GM23338 (cell line): ENCODE measurements around the gene VPS37B. TPM values are rescaled to one million over a fixed set of nuclear protein-coding genes. Genes with fewer than 3 reads are reported as not detected.

Experiments
- ATAC-seq: fragments of 200-7000 bp; cut with Tn5 transposase; 3 replicates; pipeline ENCODE4 v1.9.1; 2020
- DNase-seq: peaks from one replicate; pipeline ENCODE4 v3.0.0-alpha.2; 2015; ENCODE audit warnings: low spot score
- H2AFZ ChIP-seq: fragments of 200-600 bp; sonication (generic); 2 replicates; pipeline ENCODE4 v1.8.0; 2016; ENCODE audit warnings: antibody characterized with exemption, mild to moderate bottlenecking, moderate library complexity
- H3F3A ChIP-seq: fragments of 200-600 bp; sonication (generic); replicated peaks from 2 replicates; pipeline ENCODE4 v1.8.0; 2017; ENCODE audit warnings: antibody characterized with exemption, mixed run types, low read depth
- H3K27ac ChIP-seq: fragments of 200-600 bp; sonication (generic); 2 replicates; pipeline ENCODE4 v1.6.1; 2016; ENCODE audit warnings: low read depth
- H3K27me3 ChIP-seq: fragments of 200-600 bp; sonication (generic); 2 replicates; pipeline ENCODE4 v1.8.0; 2016; ENCODE audit warnings: mild to moderate bottlenecking, mixed run types, moderate library complexity; ENCODE audit not compliant: insufficient read depth
- H3K36me3 ChIP-seq: fragments of 200-600 bp; sonication (generic); 2 replicates; pipeline ENCODE4 v1.8.0; 2016; ENCODE audit warnings: mild to moderate bottlenecking; ENCODE audit not compliant: insufficient read depth
- H3K4me1 ChIP-seq: fragments of 200-600 bp; sonication (generic); 2 replicates; pipeline ENCODE4 v1.8.0; 2016; ENCODE audit warnings: mild to moderate bottlenecking, moderate library complexity; ENCODE audit not compliant: insufficient read depth
- H3K4me2 ChIP-seq: fragments of 200-600 bp; sonication (generic); 2 replicates; pipeline ENCODE4 v1.7.1; 2017; ENCODE audit warnings: mixed run types
- H3K4me3 ChIP-seq: fragments of 200-600 bp; sonication (generic); 2 replicates; pipeline ENCODE4 v1.6.1; 2016; ENCODE audit warnings: mixed run types
- H3K79me2 ChIP-seq: fragments of 200-600 bp; sonication (generic); replicated peaks from 2 replicates; pipeline ENCODE4 v1.8.0; 2017; ENCODE audit warnings: mild to moderate bottlenecking; ENCODE audit not compliant: insufficient read depth
- H3K9me2 ChIP-seq: fragments of 200-600 bp; sonication (generic); 2 replicates; pipeline ENCODE4 v1.8.0; 2017; ENCODE audit not compliant: insufficient read depth
- H4K20me1 ChIP-seq: fragments of 200-600 bp; sonication (generic); replicated peaks from 2 replicates; pipeline ENCODE4 v1.8.0; 2017; ENCODE audit warnings: mild to moderate bottlenecking; ENCODE audit not compliant: insufficient read depth
- H3K27ac Mint-ChIP-seq: 2 replicates; pipeline ENCODE4 v1.8.0; 2020; ENCODE audit warnings: inconsistent platforms, mild to moderate bottlenecking, moderate library complexity, mixed read lengths
- H3K27me3 Mint-ChIP-seq: 3 replicates; pipeline ENCODE4 v1.8.0; 2022; ENCODE audit warnings: low read depth, mild to moderate bottlenecking, moderate library complexity, mixed read lengths, inconsistent platforms; ENCODE audit not compliant: insufficient read depth, poor library complexity
- H3K36me3 Mint-ChIP-seq: 3 replicates; pipeline ENCODE4 v1.8.0; 2021; ENCODE audit warnings: low read depth, mild to moderate bottlenecking, inconsistent platforms, moderate library complexity, mixed read lengths
- H3K4me1 Mint-ChIP-seq: 3 replicates; pipeline ENCODE4 v1.8.0; 2020; ENCODE audit warnings: mild to moderate bottlenecking, inconsistent platforms, mixed read lengths
- H3K4me3 Mint-ChIP-seq: 3 replicates; pipeline ENCODE4 v1.8.0; 2021; ENCODE audit warnings: moderate library complexity, mild to moderate bottlenecking, inconsistent platforms, mixed read lengths
- H3K9me3 Mint-ChIP-seq: 3 replicates; pipeline ENCODE4 v1.8.0; 2020; ENCODE audit warnings: moderate library complexity, mild to moderate bottlenecking, inconsistent platforms, mixed read lengths
- EZH2 ChIP-seq: fragments of 200-600 bp; sonication (generic); IDR thresholded peaks from one replicate; pipeline ENCODE4 v1.8.0; 2017; ENCODE audit warnings: antibody characterized with exemption, mild to moderate bottlenecking, low read depth; ENCODE audit not compliant: unreplicated experiment
- EZH2phosphoT487 ChIP-seq: fragments of 200-600 bp; sonication (generic); IDR thresholded peaks from one replicate; pipeline ENCODE4 v1.8.1; 2018; ENCODE audit warnings: antibody characterized with exemption; ENCODE audit not compliant: unreplicated experiment
- JUNB ChIP-seq: IDR thresholded peaks from one replicate; pipeline ENCODE4 v1.6.1; 2016; ENCODE audit warnings: antibody characterized with exemption; ENCODE audit not compliant: unreplicated experiment
- NANOG ChIP-seq: IDR thresholded peaks from 2 replicates; pipeline ENCODE4 v1.6.1; 2016; ENCODE audit warnings: antibody characterized with exemption, borderline replicate concordance
- POLR2AphosphoS5 ChIP-seq: IDR thresholded peaks from 2 replicates; pipeline ENCODE4 v1.6.1; 2016; ENCODE audit warnings: antibody characterized with exemption, low read depth
- STAT1 ChIP-seq: IDR thresholded peaks from one replicate; pipeline ENCODE4 v1.6.1; 2016; ENCODE audit warnings: antibody characterized with exemption; ENCODE audit not compliant: unreplicated experiment
- ZNF114 ChIP-seq: fragments of 250-450 bp; sonication (Bioruptor Pico); IDR thresholded peaks from 2 replicates; pipeline ENCODE4 v1.5.0; 2020; ENCODE audit warnings: mild to moderate bottlenecking, moderate library complexity
- ZNF331 ChIP-seq: fragments of 250-450 bp; sonication (Bioruptor Pico); IDR thresholded peaks from 2 replicates; pipeline ENCODE4 v1.5.0; 2020; ENCODE audit warnings: low read depth, mild to moderate bottlenecking, moderate library complexity
- polyA plus RNA-seq: library from polyadenylated mRNA; unstranded; fragments of >200 nt; fragmentation: Nextera tagmentation; extraction: Ambion mirVana; gene quantifications from 2 replicates; pipeline ENCODE4 v1.2.1, GENCODE V29; 2016
- total RNA-seq: library from RNA; depleted of rRNA; stranded (reverse); fragments of >200 nt; shearing (Covaris generic); gene quantifications from 2 replicates; pipeline ENCODE4 v1.2.3, GENCODE V29; 2014
- TF ChIP-seq, protein P1 (sequence below): IDR thresholded peaks from one replicate; pipeline ENCODE4 v1.6.1; 2018; ENCODE audit warnings: antibody characterized with exemption; ENCODE audit not compliant: unreplicated experiment
- TF ChIP-seq, protein P2 (sequence below), 2 experiments: fragments of 200-600 bp in 1 of 2; sonication (generic) in 1 of 2; conservative IDR thresholded peaks; 2 replicates each; pipeline versions ENCODE4 v1.5.1 to v1.6.1; 2016 to 2017; ENCODE audit warnings: antibody characterized with exemption in 2 of 2, low read depth in 2 of 2, mild to moderate bottlenecking in 2 of 2, moderate library complexity in 1 of 2

The VPS37B gene
- total and polyA plus RNA-seq, 2 experiments from 2014 or later: 6.7 to 10.9 TPM

DNA sequence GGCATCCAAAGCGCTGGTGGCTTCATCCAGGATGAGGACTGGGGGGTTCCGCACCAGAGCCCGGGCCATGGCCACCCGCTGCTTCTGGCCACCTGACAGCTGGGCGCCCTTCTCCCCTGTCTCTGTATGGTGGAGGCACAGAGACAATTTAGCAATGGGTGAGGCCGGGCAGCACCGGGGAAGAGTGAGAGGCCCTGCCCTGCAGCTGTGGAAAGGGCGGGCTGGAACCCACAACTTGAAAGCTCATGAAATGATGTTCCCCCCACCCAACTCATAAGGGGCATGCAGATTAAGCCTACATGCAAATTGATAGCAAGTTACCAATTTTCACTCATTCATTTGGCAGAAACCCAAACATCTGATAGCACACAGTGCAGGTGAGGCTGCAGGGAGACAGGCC is 36.3 kb upstream of the VPS37B start (continued):
- TF ChIP-seq NANOG (no peak), JUNB (no peak), STAT1 (no peak), ZNF331 (CRISPR knock-in tag) (no peak)
- TF ChIP-seq, protein P1, sequence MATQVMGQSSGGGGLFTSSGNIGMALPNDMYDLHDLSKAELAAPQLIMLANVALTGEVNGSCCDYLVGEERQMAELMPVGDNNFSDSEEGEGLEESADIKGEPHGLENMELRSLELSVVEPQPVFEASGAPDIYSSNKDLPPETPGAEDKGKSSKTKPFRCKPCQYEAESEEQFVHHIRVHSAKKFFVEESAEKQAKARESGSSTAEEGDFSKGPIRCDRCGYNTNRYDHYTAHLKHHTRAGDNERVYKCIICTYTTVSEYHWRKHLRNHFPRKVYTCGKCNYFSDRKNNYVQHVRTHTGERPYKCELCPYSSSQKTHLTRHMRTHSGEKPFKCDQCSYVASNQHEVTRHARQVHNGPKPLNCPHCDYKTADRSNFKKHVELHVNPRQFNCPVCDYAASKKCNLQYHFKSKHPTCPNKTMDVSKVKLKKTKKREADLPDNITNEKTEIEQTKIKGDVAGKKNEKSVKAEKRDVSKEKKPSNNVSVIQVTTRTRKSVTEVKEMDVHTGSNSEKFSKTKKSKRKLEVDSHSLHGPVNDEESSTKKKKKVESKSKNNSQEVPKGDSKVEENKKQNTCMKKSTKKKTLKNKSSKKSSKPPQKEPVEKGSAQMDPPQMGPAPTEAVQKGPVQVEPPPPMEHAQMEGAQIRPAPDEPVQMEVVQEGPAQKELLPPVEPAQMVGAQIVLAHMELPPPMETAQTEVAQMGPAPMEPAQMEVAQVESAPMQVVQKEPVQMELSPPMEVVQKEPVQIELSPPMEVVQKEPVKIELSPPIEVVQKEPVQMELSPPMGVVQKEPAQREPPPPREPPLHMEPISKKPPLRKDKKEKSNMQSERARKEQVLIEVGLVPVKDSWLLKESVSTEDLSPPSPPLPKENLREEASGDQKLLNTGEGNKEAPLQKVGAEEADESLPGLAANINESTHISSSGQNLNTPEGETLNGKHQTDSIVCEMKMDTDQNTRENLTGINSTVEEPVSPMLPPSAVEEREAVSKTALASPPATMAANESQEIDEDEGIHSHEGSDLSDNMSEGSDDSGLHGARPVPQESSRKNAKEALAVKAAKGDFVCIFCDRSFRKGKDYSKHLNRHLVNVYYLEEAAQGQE: no peak

DNA sequence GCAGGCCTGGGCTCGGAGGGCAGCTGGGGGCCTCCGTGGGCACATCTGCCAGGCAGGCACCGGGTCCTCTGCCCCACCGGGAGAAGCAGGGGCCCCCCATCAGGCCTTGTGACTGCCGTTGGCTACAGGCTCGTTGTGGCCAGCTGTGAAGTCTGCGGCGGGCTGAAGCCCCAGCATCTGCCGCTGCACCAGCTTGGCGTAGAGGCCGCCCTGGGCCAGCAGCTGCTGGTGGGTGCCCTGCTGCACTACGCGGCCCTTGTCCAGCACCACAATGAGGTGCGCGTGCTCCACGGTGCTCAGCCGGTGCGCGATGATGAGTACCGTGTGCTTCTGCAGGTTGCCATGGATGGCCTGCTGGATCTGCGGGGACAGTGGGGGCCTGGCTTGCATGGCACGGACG is 33.9 kb upstream of the VPS37B start:
- no peaks in the 10 kb centered on the region for H3K79me2 ChIP-seq
- H3K27ac ChIP-seq: no peak overlapping the region
- Mint-ChIP-seq H3K9me3 (no peaks in the 10 kb centered on the region), H3K4me3 (no peak overlapping the region), H3K4me1 (no peaks in the 10 kb centered on the region; the same call in 2 of the 3 replicates), H3K36me3 (no peaks in the 10 kb centered on the region), H3K27ac (no peak overlapping the region), H3K27me3 (peaks cover 7% of the 10 kb centered on the region)
- H3K4me2 ChIP-seq: no peak overlapping the region
- H3K36me3 ChIP-seq: no peaks in the 10 kb centered on the region
- no peaks in the 10 kb centered on the region; the same call in 1 of the 2 replicates for H4K20me1 ChIP-seq
- H3K4me3 ChIP-seq: no peak overlapping the region
- TF ChIP-seq EZH2: no peak
- no peak for TF ChIP-seq ZNF114 (CRISPR knock-in tag)
- TF ChIP-seq STAT1: no peak
- TF ChIP-seq, protein P2, sequence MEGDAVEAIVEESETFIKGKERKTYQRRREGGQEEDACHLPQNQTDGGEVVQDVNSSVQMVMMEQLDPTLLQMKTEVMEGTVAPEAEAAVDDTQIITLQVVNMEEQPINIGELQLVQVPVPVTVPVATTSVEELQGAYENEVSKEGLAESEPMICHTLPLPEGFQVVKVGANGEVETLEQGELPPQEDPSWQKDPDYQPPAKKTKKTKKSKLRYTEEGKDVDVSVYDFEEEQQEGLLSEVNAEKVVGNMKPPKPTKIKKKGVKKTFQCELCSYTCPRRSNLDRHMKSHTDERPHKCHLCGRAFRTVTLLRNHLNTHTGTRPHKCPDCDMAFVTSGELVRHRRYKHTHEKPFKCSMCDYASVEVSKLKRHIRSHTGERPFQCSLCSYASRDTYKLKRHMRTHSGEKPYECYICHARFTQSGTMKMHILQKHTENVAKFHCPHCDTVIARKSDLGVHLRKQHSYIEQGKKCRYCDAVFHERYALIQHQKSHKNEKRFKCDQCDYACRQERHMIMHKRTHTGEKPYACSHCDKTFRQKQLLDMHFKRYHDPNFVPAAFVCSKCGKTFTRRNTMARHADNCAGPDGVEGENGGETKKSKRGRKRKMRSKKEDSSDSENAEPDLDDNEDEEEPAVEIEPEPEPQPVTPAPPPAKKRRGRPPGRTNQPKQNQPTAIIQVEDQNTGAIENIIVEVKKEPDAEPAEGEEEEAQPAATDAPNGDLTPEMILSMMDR (conservative IDR thresholded peaks at IDR 0.05; ENCODE audit: low read depth in 2 of 2): no peak
- no peaks in the 10 kb centered on the region for H3F3A ChIP-seq
- H2AFZ ChIP-seq: no peak overlapping the region
- DNase-seq (no peak), ATAC-seq (no peak)
- H3K9me2 ChIP-seq: no peaks in the 10 kb centered on the region
- H3K27me3 ChIP-seq: no peaks in the 10 kb centered on the region
- no peaks in the 10 kb centered on the region for H3K4me1 ChIP-seq

DNA sequence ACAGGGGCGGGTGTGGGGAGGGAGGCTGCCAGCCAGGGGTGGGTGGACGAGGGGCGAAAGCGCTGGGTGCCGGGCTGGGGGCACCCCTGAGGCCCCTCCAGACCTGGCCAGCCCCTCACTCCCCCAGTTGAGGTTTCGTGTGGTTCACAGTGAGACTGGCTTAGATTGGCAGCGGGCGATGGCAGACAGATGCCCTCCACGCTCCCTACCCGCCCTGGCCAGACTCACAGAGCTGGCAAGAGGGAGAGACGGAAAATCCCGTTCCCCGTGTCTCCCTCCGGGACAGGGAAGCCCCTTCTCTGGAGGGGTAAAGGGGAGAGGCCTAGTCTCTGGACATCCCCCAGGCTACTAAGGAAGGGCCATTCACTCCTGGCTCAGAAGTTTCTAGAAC is 33.2 kb upstream of the VPS37B start:
- H3K4me3 Mint-ChIP-seq: no peak overlapping the region
- Histone ChIP-seq H2AFZ (no peak overlapping the region), H3K36me3 (no peaks in the 10 kb centered on the region), H3K9me2 (no peaks in the 10 kb centered on the region), H3K27ac (no peak overlapping the region), H3F3A (no peaks in the 10 kb centered on the region), H3K27me3 (no peaks in the 10 kb centered on the region), H3K79me2 (no peaks in the 10 kb centered on the region), H3K4me1 (no peaks in the 10 kb centered on the region), H3K4me2 (no peak overlapping the region), H3K4me3 (no peak overlapping the region), H4K20me1 (no peaks in the 10 kb centered on the region; the same call in 1 of the 2 replicates)
- no peaks in the 10 kb centered on the region for H3K36me3 Mint-ChIP-seq
- H3K27me3 Mint-ChIP-seq: peaks cover 7% of the 10 kb centered on the region
- H3K9me3 Mint-ChIP-seq: no peaks in the 10 kb centered on the region
- ATAC-seq (no peak), DNase-seq (no peak)
- H3K4me1 Mint-ChIP-seq: no peaks in the 10 kb centered on the region; the same call in 2 of the 3 replicates
- H3K27ac Mint-ChIP-seq: no peak overlapping the region
- no peak for TF ChIP-seq EZH2phosphoT487
- no peak for TF ChIP-seq NANOG
- no peak for TF ChIP-seq JUNB
- TF ChIP-seq POLR2AphosphoS5: no peak
- TF ChIP-seq, protein P2 (conservative IDR thresholded peaks at IDR 0.05; ENCODE audit: low read depth in 2 of 2): no peak
